Smooth muscle cell (in vitro differentiated cells): ENCODE measurements around the gene TSPAN19. TPM values are rescaled to one million over a fixed set of nuclear protein-coding genes. Genes with fewer than 3 reads are reported as not detected.

Experiments used
- DNase-seq: peaks from one replicate; lab custom pipeline; 2025; ENCODE audit not compliant: unreplicated experiment; lab: John Stamatoyannopoulos, UW
- H2AFZ ChIP-seq: fragments of 200-600 bp; sonication (generic); 2 replicates; pipeline ENCODE4 v1.6.0; 2016; ENCODE audit warnings: antibody characterized with exemption, low read depth, mild to moderate bottlenecking
- H3F3A ChIP-seq: fragments of 200-600 bp; sonication (generic); 2 replicates; pipeline ENCODE4 v1.6.0; 2017; ENCODE audit warnings: antibody characterized with exemption, low read depth
- H3K27ac ChIP-seq: fragments of 200-600 bp; sonication (generic); 2 replicates; pipeline ENCODE4 v1.5.1; 2016; ENCODE audit warnings: low read depth, mild to moderate bottlenecking
- H3K27me3 ChIP-seq: fragments of 200-600 bp; sonication (generic); 2 replicates; pipeline ENCODE4 v1.6.1; 2016; ENCODE audit warnings: low read depth, mild to moderate bottlenecking
- H3K36me3 ChIP-seq: fragments of 200-600 bp; sonication (generic); 2 replicates; pipeline ENCODE4 v1.5.1; 2016; ENCODE audit warnings: low read depth
- H3K4me1 ChIP-seq: fragments of 200-600 bp; sonication (generic); 2 replicates; pipeline ENCODE4 v1.5.1; 2016; ENCODE audit warnings: low read depth
- H3K4me2 ChIP-seq: fragments of 200-600 bp; sonication (generic); 2 replicates; pipeline ENCODE4 v1.6.0; 2016; ENCODE audit warnings: mild to moderate bottlenecking
- H3K4me3 ChIP-seq: fragments of 200-600 bp; sonication (generic); 2 replicates; pipeline ENCODE4 v1.5.1; 2016; ENCODE audit warnings: mild to moderate bottlenecking
- H3K79me2 ChIP-seq: fragments of 200-600 bp; sonication (generic); 2 replicates; pipeline ENCODE4 v1.6.0; 2016; ENCODE audit warnings: low read depth, mild to moderate bottlenecking
- H3K9ac ChIP-seq: fragments of 200-600 bp; sonication (generic); 2 replicates; pipeline ENCODE4 v1.6.0; 2016; ENCODE audit warnings: low read depth
- H3K9me3 ChIP-seq: fragments of 200-600 bp; sonication (generic); replicated peaks from 2 replicates; pipeline ENCODE4 v1.5.1; 2016; ENCODE audit warnings: low read depth
- H4K20me1 ChIP-seq: fragments of 200-600 bp; sonication (generic); 2 replicates; pipeline ENCODE4 v1.6.0; 2016; ENCODE audit warnings: low read depth
- CTCF ChIP-seq: fragments of 200-600 bp; sonication (generic); IDR thresholded peaks from 2 replicates; pipeline ENCODE4 v1.5.1; 2017; ENCODE audit warnings: borderline replicate concordance, mild to moderate bottlenecking, antibody characterized with exemption; ENCODE audit not compliant: insufficient read depth, poor library complexity, severe bottlenecking
- WGBS: methylation state at CpG from one replicate; pipeline ENCODE4 v1.1.7; 2016; ENCODE audit warnings: low lambda C conversion rate; 5-methylcytosine and 5-hydroxymethylcytosine counted together
- polyA plus RNA-seq: library from polyadenylated mRNA; unstranded; fragments of >200 nt; fragmentation: Nextera tagmentation; extraction: Ambion mirVana; gene quantifications from 2 replicates; pipeline ENCODE4 v1.2.1, GENCODE V29; 2016
- total RNA-seq: library from RNA; depleted of rRNA; stranded (reverse); fragments of >200 nt; gene quantifications from 2 replicates; pipeline ENCODE4 v1.2.3, GENCODE V29; 2014

The TSPAN19 gene
- total and polyA plus RNA-seq, 2 experiments from 2014 or later = not detected

DNA sequence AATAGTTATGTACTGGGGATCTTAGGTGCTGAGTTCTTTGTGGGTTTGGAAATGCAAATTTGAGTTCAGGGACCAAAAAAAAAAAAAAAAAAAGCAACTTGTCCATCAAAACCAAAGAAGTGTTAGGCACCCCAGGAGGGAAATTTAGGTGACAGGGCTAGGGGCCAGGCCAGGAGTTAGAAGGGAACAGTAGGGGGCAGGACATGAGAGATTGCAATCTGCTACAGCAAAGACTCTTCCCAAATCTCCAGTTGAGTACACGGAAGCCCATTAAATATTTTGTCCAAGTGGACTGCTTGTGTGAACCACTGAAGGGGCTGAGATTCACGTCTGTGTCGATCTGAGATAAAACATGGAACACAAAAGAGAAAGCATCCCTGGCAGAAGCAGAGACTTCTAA is 52.8 kb downstream of the TSPAN19 start:
- Histone ChIP-seq H3K9ac (no peak overlapping the region), H3K27ac (no peak overlapping the region), H3K4me1 (peaks cover 5% of the 10 kb centered on the region), H4K20me1 (no peaks in the 10 kb centered on the region), H3K36me3 (no peaks in the 10 kb centered on the region), H3K9me3 (no peaks in the 10 kb centered on the region), H2AFZ (no peak overlapping the region), H3K4me3 (no peak overlapping the region), H3K27me3 (no peaks in the 10 kb centered on the region), H3K4me2 (no peak overlapping the region), H3K79me2 (no peaks in the 10 kb centered on the region), H3F3A (no peaks in the 10 kb centered on the region)
- no peak for DNase-seq
- WGBS = 71% methylated on average over 3 of the region's 3 CpGs
- TF ChIP-seq CTCF = no peak

DNA sequence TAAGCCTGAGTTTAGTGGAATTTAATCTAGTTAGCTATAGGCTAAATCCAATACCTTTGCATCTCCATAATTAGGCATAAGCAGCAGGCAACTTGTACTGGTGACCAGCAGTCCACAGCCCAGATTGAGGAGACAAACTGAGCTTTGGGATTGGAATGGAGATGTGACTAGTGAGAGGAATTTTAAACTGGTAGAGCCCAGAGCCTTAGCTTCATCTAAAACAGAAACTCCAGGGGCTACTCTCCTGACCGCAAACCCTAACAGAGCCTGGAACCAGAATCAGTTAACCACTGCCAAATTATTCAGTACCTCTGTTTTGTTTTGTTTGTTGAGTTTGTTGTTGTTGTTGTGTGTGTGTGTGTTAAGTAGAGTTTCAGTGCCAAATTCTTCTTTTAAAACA is 53.2 kb downstream of the TSPAN19 start:
- no peaks in the 10 kb centered on the region for H3F3A ChIP-seq
- H3K27me3 ChIP-seq = no peaks in the 10 kb centered on the region
- H3K4me1 ChIP-seq = peaks cover 5% of the 10 kb centered on the region
- no peak overlapping the region for H3K4me2 ChIP-seq
- TF ChIP-seq CTCF = no peak
- H3K79me2 ChIP-seq = no peaks in the 10 kb centered on the region
- no peaks in the 10 kb centered on the region for H4K20me1 ChIP-seq
- H3K27ac ChIP-seq = no peak overlapping the region
- WGBS = 92% methylated on average over 1 of the region's 1 CpG
- H2AFZ ChIP-seq = no peak overlapping the region
- H3K9me3 ChIP-seq = no peaks in the 10 kb centered on the region
- DNase-seq = no peak
- H3K9ac ChIP-seq = no peak overlapping the region
- no peaks in the 10 kb centered on the region for H3K36me3 ChIP-seq
- no peak overlapping the region for H3K4me3 ChIP-seq

- Histone ChIP-seq H3K27ac (no peak overlapping the region), H3K27me3 (no peaks in the 10 kb centered on the region), H3K4me2 (no peak overlapping the region), H4K20me1 (no peaks in the 10 kb centered on the region), H3K4me3 (no peak overlapping the region), H3K9ac (no peak overlapping the region), H3F3A (no peaks in the 10 kb centered on the region), H3K4me1 (peaks cover 5% of the 10 kb centered on the region), H2AFZ (no peak overlapping the region), H3K9me3 (no peaks in the 10 kb centered on the region), H3K36me3 (no peaks in the 10 kb centered on the region), H3K79me2 (no peaks in the 10 kb centered on the region)
- DNase-seq = no peak
- TF ChIP-seq CTCF = no peak
- 69% methylated on average over 1 of the region's 1 CpG for WGBS
These were observed 57.2 kb downstream of the TSPAN19 start for GRCh38 chr12:84978921-84979320.

DNA sequence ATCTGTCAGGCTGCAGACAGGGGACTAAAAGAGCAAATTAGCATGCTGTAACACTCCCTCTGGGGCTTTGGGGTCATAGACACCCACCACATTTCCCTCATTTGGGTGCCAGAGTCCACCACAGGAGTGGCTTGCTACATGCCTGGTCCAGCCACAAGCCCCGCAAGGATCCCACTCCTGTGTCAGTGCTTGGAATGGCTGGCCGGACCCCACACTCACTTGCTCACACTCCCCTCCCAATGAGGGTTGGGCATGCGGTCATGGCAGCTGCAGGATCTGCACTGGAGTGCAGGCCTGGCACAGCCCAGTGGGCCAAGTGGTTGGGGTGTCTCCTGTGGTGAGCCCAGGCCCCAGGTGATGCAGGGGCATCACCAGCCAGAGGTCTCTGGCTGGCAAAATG is 59.9 kb downstream of the TSPAN19 start:
- H3K4me3 ChIP-seq = no peak overlapping the region
- no peaks in the 10 kb centered on the region for H3K9me3 ChIP-seq
- no peak for TF ChIP-seq CTCF
- H3K36me3 ChIP-seq = no peaks in the 10 kb centered on the region
- H3K9ac ChIP-seq = no peak overlapping the region
- H2AFZ ChIP-seq = no peak overlapping the region
- 98% methylated on average over 3 of the region's 3 CpGs for WGBS
- H3F3A ChIP-seq = no peaks in the 10 kb centered on the region
- H3K4me2 ChIP-seq = no peak overlapping the region
- no peak overlapping the region for H3K27ac ChIP-seq
- H4K20me1 ChIP-seq = no peaks in the 10 kb centered on the region
- no peaks in the 10 kb centered on the region for H3K79me2 ChIP-seq
- no peak for DNase-seq
- peaks cover 21% of the 10 kb centered on the region for H3K4me1 ChIP-seq
- no peaks in the 10 kb centered on the region for H3K27me3 ChIP-seq
